NT2/D1 (cell line): ENCODE data around the gene PRSS56.

Source experiments
- DNase-seq: peaks from one replicate; pipeline ENCODE4 v3.0.0-alpha.2; 2011; ENCODE audit warnings: low read depth, low spot score
- H3K27me3 ChIP-seq: 2 replicates; pipeline ENCODE4 v1.6.0; 2011; ENCODE audit warnings: mild to moderate bottlenecking; ENCODE audit not compliant: insufficient read length, insufficient read depth
- H3K36me3 ChIP-seq: 2 replicates; pipeline ENCODE4 v1.6.1; 2011; ENCODE audit warnings: mild to moderate bottlenecking, low read length, mixed read lengths; ENCODE audit not compliant: insufficient read depth, insufficient read length
- H3K4me1 ChIP-seq: 2 replicates; pipeline ENCODE4 v1.5.1; 2011; ENCODE audit not compliant: insufficient read depth, insufficient read length
- H3K4me3 ChIP-seq: 2 replicates; pipeline ENCODE4 v1.5.1; 2011; ENCODE audit warnings: low read depth; ENCODE audit not compliant: insufficient read length
- H3K9ac ChIP-seq: 2 replicates; pipeline ENCODE4 v1.6.0; 2011; ENCODE audit warnings: low read depth; ENCODE audit not compliant: insufficient read length
- H3K9me3 ChIP-seq: 2 replicates; pipeline ENCODE4 v1.5.1; 2011; ENCODE audit warnings: mild to moderate bottlenecking, low read length; ENCODE audit not compliant: insufficient read depth
- SUZ12 ChIP-seq: IDR thresholded peaks from 2 replicates; pipeline ENCODE4 v1.6.1; 2011; ENCODE audit not compliant: insufficient read length, insufficient read depth; ENCODE audit errors: extremely low read depth
- YY1 ChIP-seq: IDR thresholded peaks from 2 replicates; pipeline ENCODE4 v1.6.1; 2011; ENCODE audit not compliant: insufficient read length, insufficient read depth
- ZNF274 ChIP-seq: IDR thresholded peaks from 2 replicates; pipeline ENCODE4 v1.6.1; 2011; ENCODE audit warnings: mild to moderate bottlenecking, low read depth, low read length

Gene PRSS56

GRCh38 chr2:232519581-232520438 is at the start of gene PRSS56:
PRSS56 (plus strand) TSS chr2:232520388; CDS start chr2:232520599, 211 bp downstream.
- peaks cover 51% of the 10 kb centered on the region for H3K27me3 ChIP-seq
- no peak for TF ChIP-seq SUZ12
- no peak for TF ChIP-seq ZNF274
- no peak for TF ChIP-seq YY1
- H3K4me3 ChIP-seq, result no peak within 1 kb of the TSS

GRCh38 chr2:232473467-232473890 is 46.7 kb upstream of the PRSS56 start:
- peaks cover 4% of the 10 kb centered on the region for H3K27me3 ChIP-seq
- no peak overlapping the region for H3K9ac ChIP-seq
- peaks cover 2% of the 10 kb centered on the region for H3K4me1 ChIP-seq
- DNase-seq, result no peak
- H3K9me3 ChIP-seq, result peaks cover 7% of the 10 kb centered on the region; the same call in 1 of the 2 replicates
- H3K4me3 ChIP-seq, result no peak overlapping the region
- no peak for TF ChIP-seq SUZ12
- TF ChIP-seq ZNF274, result no peak
- TF ChIP-seq YY1, result no peak
- no peaks in the 10 kb centered on the region for H3K36me3 ChIP-seq

More at GRCh38 chr2:232519581-232520438, at the start of gene PRSS56:
- Histone ChIP-seq H3K9me3 (no peaks in the 10 kb centered on the region), H3K4me1 (peaks cover 24% of the 10 kb centered on the region), H3K9ac (peak within 1 kb of the TSS; percentile 18), H3K36me3 (no peaks in the 10 kb centered on the region)
- no peak for DNase-seq

GRCh38 chr2:232476045-232476444 is 44.1 kb upstream of the PRSS56 start:
- Histone ChIP-seq H3K4me1 (peaks cover 3% of the 10 kb centered on the region), H3K27me3 (peaks cover 6% of the 10 kb centered on the region), H3K4me3 (no peak overlapping the region), H3K9ac (no peak overlapping the region), H3K36me3 (no peaks in the 10 kb centered on the region), H3K9me3 (peaks cover 7% of the 10 kb centered on the region; the same call in 1 of the 2 replicates)
- no peak for TF ChIP-seq SUZ12
- no peak for TF ChIP-seq YY1
- TF ChIP-seq ZNF274, result no peak
- no peak for DNase-seq

GRCh38 chr2:232476791-232477190 is 43.4 kb upstream of the PRSS56 start:
- H3K27me3 ChIP-seq, result peaks cover 6% of the 10 kb centered on the region
- H3K9ac ChIP-seq, result no peak overlapping the region
- no peak overlapping the region for H3K4me3 ChIP-seq
- peaks cover 3% of the 10 kb centered on the region for H3K4me1 ChIP-seq
- DNase-seq, result no peak
- no peak for TF ChIP-seq YY1
- no peak for TF ChIP-seq SUZ12
- no peak for TF ChIP-seq ZNF274
- H3K9me3 ChIP-seq, result peaks cover 7% of the 10 kb centered on the region; the same call in 1 of the 2 replicates
- no peaks in the 10 kb centered on the region for H3K36me3 ChIP-seq

- Histone ChIP-seq H3K4me1 (peaks cover 3% of the 10 kb centered on the region), H3K9me3 (no peaks in the 10 kb centered on the region), H3K36me3 (no peaks in the 10 kb centered on the region), H3K4me3 (no peak overlapping the region), H3K9ac (no peak overlapping the region), H3K27me3 (peaks cover 13% of the 10 kb centered on the region)
- no peak for TF ChIP-seq YY1
- no peak for TF ChIP-seq SUZ12
- no peak for DNase-seq
Measured at GRCh38 chr2:232477751-232478510, 42.3 kb upstream of the PRSS56 start.

- Histone ChIP-seq H3K9ac (no peak overlapping the region), H3K4me3 (no peak overlapping the region), H3K27me3 (peaks cover 21% of the 10 kb centered on the region), H3K4me1 (peaks cover 3% of the 10 kb centered on the region), H3K36me3 (no peaks in the 10 kb centered on the region), H3K9me3 (no peaks in the 10 kb centered on the region)
- DNase-seq, result no peak
- no peak for TF ChIP-seq SUZ12
- TF ChIP-seq YY1, result no peak
- TF ChIP-seq ZNF274, result no peak
Measured at GRCh38 chr2:232478571-232479340, 41.4 kb upstream of the PRSS56 start.
